A673 (cell line): ENCODE results near the gene SH2D2A.

Source experiments
- EZH2 ChIP-seq: fragments of 200-600 bp; sonication (generic); IDR thresholded peaks from 2 replicates; pipeline ENCODE4 v1.6.1; 2017; ENCODE audit warnings: borderline replicate concordance, low read depth, mild to moderate bottlenecking, mixed read lengths, antibody characterized with exemption, low read length; ENCODE audit not compliant: poor library complexity, severe bottlenecking
- TF ChIP-seq, protein P1 (sequence below): fragments of 300-800, 200-600 bp; sonication (generic); conservative IDR thresholded peaks from 2 replicates; pipeline ENCODE4 v1.5.1; 2017; ENCODE audit warnings: low read depth, mild to moderate bottlenecking, antibody characterized with exemption, low read length, moderate library complexity, mixed read lengths

DNA sequence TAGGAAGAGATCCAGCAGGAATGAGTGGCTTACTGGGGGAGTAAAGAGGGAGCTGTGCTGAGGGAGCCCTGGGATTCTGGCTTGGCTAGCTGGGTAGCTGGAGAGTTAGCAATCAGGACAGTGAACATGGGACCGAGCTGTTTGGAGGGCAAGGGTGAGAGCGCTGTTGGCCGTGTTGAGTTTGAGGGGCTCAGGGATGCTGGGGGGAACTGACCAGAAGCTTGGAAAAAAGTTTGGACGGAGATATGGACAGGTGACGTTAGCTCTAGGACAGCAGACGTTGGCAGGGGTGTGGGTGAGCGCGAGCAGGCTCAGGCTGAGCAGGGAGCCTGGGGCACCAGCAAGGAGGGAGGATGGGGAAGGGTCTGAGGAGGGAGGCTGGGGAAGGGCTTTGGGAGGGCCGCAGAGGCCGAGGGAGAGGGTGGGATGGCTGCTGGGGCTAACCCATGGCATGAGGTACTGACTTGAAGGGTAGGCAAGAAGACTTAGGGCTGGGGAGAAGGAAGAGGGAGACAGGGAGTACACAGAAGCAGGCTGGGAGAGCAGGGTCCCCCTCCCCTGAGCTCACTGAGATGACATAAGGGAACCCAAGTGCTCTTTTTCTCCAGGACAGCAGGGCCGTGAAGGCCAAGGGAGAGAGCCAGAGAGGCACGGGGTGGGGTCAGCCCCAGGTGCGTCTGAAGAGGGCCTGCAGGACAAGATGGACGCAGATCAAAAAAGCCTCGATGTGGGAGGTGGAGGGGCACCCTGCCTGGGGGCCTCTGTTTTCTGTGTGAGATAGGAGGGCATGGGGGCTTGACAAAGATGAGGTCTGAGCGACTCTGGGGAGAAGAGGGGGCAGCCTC is 8.2 kb downstream of the SH2D2A start:
- TF ChIP-seq, protein P1, sequence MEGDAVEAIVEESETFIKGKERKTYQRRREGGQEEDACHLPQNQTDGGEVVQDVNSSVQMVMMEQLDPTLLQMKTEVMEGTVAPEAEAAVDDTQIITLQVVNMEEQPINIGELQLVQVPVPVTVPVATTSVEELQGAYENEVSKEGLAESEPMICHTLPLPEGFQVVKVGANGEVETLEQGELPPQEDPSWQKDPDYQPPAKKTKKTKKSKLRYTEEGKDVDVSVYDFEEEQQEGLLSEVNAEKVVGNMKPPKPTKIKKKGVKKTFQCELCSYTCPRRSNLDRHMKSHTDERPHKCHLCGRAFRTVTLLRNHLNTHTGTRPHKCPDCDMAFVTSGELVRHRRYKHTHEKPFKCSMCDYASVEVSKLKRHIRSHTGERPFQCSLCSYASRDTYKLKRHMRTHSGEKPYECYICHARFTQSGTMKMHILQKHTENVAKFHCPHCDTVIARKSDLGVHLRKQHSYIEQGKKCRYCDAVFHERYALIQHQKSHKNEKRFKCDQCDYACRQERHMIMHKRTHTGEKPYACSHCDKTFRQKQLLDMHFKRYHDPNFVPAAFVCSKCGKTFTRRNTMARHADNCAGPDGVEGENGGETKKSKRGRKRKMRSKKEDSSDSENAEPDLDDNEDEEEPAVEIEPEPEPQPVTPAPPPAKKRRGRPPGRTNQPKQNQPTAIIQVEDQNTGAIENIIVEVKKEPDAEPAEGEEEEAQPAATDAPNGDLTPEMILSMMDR: no peak
- no peak for TF ChIP-seq EZH2
